ENCODE results near the gene WIPF1. TPM values are rescaled to one million over a fixed set of nuclear protein-coding genes. Genes with fewer than 3 reads are reported as not detected.

Gene WIPF1
- polyA plus RNA-seq, 1 experiment = 34.9 TPM

GRCh38 chr2:174606336-174606735 is 8.7 kb upstream of the WIPF1 start:
- no peak overlapping the region for H3K4me3 ChIP-seq (ENCODE audit: low read depth, low read length)
- H3K36me3 ChIP-seq (ENCODE audit: control insufficient read depth, insufficient read depth, low read length) = no peaks in the 10 kb centered on the region
- peak; percentile 80 for DNase-seq (ENCODE audit: low read depth)
- ChIA-PET POLR2A (no interaction called here), CTCF (interaction anchor here (1.1 to 2.2 kb wide), 3 partner anchors 9 to 83 kb away, joined by 3 to 7 read pairs (median 3); partner anchors contain the start of gene WIPF1)
- no peak for TF ChIP-seq CTCF (IDR thresholded peaks at IDR 0.05; ENCODE audit: insufficient read depth, low read depth, low read length)
- H3K27me3 ChIP-seq (ENCODE audit: control insufficient read depth, insufficient read depth, low read length) = no peaks in the 10 kb centered on the region

GRCh38 chr2:174605687-174606086 is 8.1 kb upstream of the WIPF1 start:
- no peaks in the 10 kb centered on the region for H3K36me3 ChIP-seq (ENCODE audit: control insufficient read depth, insufficient read depth, low read length)
- no peak overlapping the region for H3K4me3 ChIP-seq (ENCODE audit: low read depth, low read length)
- ChIA-PET POLR2A (no interaction called here), CTCF (interaction anchor here (1.2 kb wide), 1 partner anchor 83 kb away, joined by 3 read pairs; no protein-coding TSS in a partner anchor)
- DNase-seq (ENCODE audit: low read depth) = no peak
- H3K27me3 ChIP-seq (ENCODE audit: control insufficient read depth, insufficient read depth, low read length) = no peaks in the 10 kb centered on the region
- peak; percentile 69 for TF ChIP-seq CTCF (IDR thresholded peaks at IDR 0.05; ENCODE audit: insufficient read depth, low read depth, low read length)

GRCh38 chr2:174603280-174603679 is 5.7 kb upstream of the WIPF1 start:
- POLR2A ChIA-PET = no interaction called here
- Histone ChIP-seq H3K36me3 (ENCODE audit: control insufficient read depth, insufficient read depth, low read length) (no peaks in the 10 kb centered on the region), H3K4me3 (ENCODE audit: low read depth, low read length) (no peak overlapping the region), H3K27me3 (ENCODE audit: control insufficient read depth, insufficient read depth, low read length) (no peaks in the 10 kb centered on the region)
- CTCF ChIA-PET = interaction anchor here (0.9 to 2.1 kb wide), 8 partner anchors 10 to 119 kb away, joined by 3 to 8 read pairs (median 3); no protein-coding TSS in a partner anchor
- no peak for DNase-seq (ENCODE audit: low read depth)
- TF ChIP-seq CTCF (IDR thresholded peaks at IDR 0.05; ENCODE audit: insufficient read depth, low read depth, low read length) = peak; percentile 36

GRCh38 chr2:174602745-174603144 is 5.1 kb upstream of the WIPF1 start:
- TF ChIP-seq CTCF (IDR thresholded peaks at IDR 0.05; ENCODE audit: insufficient read depth, low read depth, low read length) = no peak
- POLR2A ChIA-PET = no interaction called here
- CTCF ChIA-PET = interaction anchor here (0.8 to 2.1 kb wide), 8 partner anchors 11 to 119 kb away, joined by 3 to 8 read pairs (median 3); no protein-coding TSS in a partner anchor
- no peak for DNase-seq (ENCODE audit: low read depth)
- Histone ChIP-seq H3K27me3 (ENCODE audit: control insufficient read depth, insufficient read depth, low read length) (no peaks in the 10 kb centered on the region), H3K36me3 (ENCODE audit: control insufficient read depth, insufficient read depth, low read length) (no peaks in the 10 kb centered on the region), H3K4me3 (ENCODE audit: low read depth, low read length) (no peak overlapping the region)

GRCh38 chr2:174600349-174600748 is 2.7 kb upstream of the WIPF1 start:
- CTCF ChIA-PET = interaction anchor here (1.2 to 1.6 kb wide), 3 partner anchors 13 to 138 kb away, joined by 3 to 4 read pairs (median 4); no protein-coding TSS in a partner anchor
- POLR2A ChIA-PET = no interaction called here
- no peaks in the 10 kb centered on the region for H3K36me3 ChIP-seq (ENCODE audit: control insufficient read depth, insufficient read depth, low read length)
- H3K27me3 ChIP-seq (ENCODE audit: control insufficient read depth, insufficient read depth, low read length) = no peaks in the 10 kb centered on the region
- no peak overlapping the region for H3K4me3 ChIP-seq (ENCODE audit: low read depth, low read length)
- TF ChIP-seq CTCF (IDR thresholded peaks at IDR 0.05; ENCODE audit: insufficient read depth, low read depth, low read length) = no peak
- DNase-seq (ENCODE audit: low read depth) = no peak
